Fibroblast of peridontal ligament (primary cell): ENCODE measurements around the gene MSANTD1.

Experiments
- DNase-seq: peaks from one replicate; pipeline ENCODE4 v3.0.0-alpha.2; 2010; ENCODE audit errors: extremely low read depth

The MSANTD1 gene

DNA sequence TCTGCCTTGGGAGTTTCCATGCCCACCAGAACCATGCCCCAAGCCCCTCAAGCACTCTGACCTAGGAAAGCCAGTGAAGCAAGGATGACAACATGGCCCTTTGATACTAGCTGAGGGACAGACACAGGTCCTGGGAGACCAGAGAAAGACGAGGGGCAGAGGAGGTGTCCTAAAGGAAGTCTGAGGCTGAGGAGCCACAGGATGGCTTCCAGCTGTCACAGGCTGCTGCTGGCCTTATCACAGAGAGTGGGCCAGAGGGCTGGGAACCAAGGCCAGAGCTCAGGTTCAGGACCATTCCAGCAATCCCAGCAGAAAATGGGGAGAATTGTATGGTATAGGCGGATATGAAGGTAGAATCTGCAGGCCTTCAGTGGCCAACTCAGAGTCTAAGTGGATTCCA lies 31.7 kb upstream of the MSANTD1 start:
- no peak for DNase-seq

DNA sequence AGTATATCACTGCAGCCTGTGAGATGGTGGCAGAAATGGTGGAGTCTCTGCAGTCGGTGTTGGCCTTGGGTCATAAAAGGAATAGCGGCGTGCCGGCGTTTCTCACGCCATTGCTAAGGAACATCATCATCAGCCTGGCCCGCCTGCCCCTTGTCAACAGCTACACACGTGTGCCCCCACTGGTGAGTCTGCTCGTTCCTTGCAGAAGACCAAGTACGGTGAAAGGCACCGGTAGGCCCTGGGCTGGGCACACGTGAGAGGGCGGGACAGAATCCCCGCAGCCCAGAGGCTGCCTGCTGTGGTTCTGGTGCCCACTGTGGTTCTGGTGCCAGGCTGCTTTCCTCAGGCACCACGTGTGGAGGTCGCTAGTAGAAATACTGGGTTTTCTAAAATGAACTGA lies 31.2 kb upstream of the MSANTD1 start:
- DNase-seq: no peak

DNA sequence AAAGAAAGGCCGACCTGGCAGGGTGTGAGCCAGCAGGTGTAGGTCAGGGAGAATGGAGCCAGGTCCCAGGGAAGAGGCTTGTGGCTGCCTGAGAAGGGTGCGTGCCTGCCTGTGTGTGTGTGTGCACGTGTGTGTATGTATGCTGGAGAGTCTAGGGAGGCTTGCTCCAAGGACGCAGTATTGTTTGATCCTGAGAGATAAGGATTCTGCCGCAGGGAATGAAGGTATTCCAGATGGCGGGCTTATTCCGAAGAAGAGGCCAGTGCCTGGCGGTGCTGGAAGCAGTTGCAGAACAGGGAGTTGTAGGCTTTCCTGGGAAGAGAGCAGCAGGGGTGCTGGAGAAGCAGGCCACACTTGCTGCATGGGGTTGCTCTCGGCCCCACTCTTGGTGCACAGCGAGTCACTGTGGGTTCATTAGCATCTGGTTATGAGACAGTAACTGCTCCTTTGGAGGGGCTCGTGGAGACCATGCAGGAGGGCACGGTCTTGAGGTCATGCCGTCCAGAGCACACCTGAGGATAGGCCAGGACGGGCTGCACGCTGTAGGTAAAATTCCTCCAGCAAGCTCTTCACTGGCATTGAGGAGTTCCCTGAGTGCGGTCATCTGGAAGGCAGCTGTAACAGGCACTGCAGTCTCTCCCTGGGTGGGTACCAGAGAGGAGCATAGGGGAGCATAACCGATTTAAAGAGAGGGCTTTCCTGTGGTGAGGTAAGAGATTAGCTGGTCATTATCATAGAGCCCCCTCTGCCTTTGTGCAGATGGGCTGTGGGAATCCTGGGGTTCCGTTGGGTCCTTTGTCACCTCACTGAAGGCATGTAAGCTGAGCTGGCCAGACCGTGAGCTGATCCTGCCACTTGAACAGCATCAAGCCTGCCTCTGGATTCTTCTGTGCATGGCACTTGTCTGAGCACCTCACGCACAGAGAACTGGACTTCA lies 29.9 kb upstream of the MSANTD1 start:
- no peak for DNase-seq

DNA sequence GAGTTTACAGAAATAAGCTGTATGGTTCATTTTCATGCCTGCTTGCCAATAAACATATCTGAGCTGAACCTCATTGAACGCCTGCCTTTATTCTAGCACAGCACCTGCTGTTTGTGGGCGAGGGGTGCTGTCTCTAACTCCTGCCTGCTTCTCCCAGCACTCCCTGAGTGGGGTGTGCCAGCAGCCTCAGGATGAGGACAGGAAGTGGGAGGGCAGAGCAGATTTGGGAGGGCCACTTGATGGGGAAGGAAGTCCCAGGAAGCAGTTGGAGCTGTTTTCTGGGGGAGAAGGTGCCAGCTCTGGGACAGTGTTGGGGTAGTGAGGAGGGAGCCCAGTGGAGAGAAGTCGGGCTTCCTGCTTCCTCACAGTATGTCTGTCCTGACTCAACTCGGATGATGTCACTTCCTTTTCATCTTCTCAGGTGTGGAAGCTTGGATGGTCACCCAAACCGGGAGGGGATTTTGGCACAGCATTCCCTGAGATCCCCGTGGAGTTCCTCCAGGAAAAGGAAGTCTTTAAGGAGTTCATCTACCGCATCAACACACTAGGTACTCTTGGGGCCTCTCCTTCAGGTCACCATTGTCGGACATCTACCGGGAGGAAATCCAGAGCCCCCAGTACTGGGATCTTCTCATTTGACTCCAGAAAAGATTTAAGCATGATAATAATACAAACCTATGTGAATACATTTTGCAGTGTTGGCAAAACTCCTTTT lies 29.0 kb upstream of the MSANTD1 start:
- no peak for DNase-seq

DNA sequence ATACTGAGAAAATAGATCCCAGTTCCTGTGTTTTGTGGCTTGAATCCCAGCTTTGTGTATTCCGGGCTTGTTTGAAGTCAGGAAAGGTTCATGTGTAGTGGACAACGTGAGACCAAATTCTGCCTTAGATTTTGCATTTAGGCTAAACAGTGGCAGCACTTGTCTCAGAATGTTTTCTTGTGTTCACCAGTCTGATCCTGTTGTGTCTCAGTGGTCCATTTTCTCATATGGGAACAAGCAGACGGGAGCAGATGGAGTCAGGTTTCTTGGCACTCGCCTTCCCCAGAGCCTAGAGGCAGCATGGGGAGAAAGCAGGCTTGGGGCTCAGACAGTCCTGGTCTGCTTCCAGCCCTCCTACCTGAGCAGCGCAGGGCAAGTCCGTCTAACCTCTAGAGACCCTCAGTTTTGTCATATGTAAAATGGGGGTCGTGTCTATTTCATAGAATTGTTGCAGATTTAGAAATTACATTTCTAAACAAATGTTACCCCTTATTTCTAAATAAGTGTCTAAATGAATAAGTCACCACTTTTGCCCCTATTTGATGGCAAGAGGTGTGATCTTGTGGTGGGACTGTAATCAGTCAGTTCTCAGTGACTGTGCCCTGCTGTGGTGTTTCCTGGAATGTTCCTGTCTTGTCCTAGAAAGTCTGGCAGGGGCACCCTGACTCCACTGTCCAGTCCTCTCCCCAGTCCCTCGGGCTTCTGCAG lies 28.3 kb upstream of the MSANTD1 start:
- DNase-seq: no peak

DNA sequence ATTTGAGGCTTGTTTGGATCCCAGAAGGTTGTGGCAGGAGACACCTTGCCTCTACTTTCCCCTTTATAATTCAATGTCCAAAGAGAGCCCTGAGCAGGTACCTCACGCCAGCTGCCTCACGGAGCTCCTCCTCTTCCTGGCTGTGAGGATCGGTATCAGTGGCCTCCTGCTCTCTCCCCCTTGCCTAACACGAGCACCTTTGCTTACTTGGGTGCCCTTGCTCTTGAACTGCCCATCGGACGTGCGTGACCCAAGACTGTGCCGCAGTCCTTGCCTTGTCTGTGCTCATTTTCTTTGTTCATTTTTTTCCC lies 27.8 kb upstream of the MSANTD1 start:
- DNase-seq: no peak

DNA sequence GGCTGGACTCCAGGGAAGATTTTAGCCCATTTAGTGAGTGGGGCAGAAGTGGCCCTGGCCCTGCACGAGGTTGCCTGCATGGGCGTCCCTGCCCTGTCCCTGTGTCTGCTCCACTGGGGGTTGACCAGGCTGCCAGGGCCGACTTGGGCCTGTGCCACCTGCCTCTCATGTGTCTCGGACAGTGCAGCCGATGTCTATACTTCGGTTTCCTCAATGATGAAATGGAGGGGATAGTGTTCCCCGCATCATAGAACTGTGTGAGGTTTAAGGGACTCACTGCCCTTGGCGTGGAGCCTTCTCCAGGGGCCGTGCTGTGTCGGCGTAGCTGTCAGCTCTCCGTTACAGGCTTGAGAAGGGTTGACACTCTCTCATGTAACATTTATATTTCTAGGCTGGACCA lies 27.0 kb upstream of the MSANTD1 start:
- no peak for DNase-seq

DNA sequence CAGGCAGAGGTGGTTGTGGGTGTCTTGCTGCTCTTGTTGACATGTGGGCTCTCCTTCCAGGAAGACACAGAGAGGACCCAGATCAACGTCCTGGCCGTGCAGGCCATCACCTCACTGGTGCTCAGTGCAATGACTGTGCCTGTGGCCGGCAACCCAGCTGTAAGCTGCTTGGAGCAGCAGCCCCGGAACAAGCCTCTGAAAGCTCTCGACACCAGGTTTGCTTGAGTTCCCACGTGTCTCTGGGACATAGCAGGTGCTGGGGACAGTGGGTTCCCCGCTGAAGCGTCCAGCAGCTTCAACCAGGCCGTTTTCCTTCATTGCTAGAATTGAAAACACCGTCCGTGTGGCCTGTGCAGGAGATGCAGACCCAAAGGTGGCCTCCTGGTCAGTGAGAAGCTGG lies 25.6 kb upstream of the MSANTD1 start:
- DNase-seq: no peak

DNA sequence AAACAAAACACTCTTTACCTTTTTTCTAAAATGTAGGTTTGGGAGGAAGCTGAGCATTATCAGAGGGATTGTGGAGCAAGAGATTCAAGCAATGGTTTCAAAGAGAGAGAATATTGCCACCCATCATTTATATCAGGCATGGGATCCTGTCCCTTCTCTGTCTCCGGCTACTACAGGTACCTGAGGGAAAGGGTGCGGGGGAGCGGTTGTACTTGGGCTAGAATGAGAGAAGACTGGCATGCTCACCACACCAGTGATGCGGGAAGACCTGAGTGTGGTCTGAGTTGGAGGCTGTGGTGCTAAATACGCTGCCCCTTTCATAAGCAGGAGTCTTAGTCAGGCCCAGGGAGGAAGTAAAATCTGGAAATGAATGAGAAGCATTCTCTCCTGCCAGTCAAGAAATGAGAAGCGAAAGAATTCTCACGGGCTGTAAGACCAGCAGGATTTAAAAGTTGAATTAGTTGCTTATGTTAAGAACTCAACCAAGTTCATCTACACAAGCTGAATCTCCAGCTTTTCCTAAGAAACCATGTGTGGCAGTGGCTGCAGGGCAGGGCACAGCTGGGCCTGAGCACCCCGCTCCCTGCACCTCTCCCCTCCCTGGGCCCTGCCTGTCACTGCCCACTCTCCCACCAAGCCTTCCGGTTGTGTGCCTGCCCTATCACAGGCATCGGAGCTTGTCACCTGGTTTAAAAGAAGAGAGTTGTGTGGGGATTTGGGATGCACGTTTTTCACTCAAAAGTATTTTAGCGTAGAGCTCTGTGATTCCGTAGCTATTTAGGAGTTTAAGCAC lies 24.8 kb upstream of the MSANTD1 start:
- DNase-seq: no peak

DNA sequence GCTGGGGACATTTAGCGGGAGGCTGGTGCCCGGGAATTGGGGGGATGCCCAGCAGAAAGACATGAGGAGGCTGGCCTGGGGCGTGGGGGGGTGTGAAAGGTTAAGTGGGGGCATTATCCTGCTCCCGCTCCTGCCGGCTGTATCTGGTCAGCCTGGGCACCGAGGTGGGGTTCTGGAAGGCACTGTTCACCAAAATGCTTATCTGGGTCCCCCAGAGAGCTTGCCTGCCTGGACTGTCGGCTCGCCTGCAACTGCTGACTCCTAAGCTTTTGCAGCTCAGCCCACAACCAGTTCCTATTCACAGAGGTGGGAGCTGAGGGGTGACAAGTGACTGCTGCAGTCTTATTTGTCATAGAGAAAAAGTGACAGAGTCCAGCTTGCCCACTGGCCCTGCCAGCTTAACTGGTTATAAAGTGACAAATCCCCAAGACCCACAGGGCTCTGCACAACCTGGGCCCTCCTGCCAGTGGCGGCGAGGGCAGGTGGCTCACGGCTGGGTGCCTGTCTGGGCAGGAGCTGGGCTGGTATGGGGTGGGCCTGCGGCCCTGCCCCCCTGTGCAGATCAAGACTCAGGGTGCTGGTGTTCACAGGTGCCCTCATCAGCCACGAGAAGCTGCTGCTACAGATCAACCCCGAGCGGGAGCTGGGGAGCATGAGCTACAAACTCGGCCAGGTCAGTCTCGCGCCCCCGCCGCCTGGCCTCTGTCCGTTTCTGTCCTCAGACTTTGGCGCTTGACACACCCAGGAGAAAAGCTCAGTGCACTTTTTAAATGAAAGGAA lies 23.7 kb upstream of the MSANTD1 start:
- no peak for DNase-seq

DNA sequence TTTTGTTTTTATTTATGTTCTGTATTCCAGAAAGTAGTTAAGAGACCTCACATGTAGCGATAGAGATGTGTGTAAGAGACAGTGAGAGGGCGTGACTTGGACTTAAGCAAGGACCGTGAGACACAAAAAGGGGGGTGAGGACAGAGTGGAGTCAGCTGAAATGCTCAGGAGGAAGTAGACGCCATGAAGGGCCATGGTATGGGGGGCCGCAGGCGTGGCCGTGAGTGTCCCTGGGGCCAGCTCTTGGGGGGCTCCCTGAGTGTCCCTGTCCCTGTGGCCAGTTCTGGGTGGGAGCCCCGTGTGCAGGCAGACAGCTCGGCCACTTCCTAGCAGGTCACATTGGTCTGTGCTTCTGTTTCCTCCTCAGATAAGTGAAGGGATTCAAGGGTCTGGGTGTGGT lies 23.0 kb upstream of the MSANTD1 start:
- no peak for DNase-seq

DNA sequence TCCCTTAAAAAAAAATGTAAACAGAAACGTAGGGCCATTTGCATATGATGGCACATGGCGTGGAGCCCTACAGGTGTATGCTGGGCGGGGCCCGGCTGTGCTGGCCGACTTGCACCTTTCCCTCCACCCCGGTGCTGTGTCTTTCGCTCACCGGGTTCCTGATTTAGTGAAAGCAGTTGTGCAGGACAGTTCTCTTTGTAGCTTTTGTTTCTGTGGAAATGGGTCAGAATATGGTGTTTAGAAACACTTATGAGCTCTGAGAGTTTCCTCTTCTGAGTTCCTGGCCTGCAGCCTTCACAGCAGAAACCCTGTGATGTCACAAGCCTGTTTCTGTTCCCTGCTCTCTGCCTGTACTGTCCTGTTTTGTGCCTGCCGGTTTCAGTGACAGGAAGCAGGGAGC lies 22.5 kb upstream of the MSANTD1 start:
- no peak for DNase-seq

DNA sequence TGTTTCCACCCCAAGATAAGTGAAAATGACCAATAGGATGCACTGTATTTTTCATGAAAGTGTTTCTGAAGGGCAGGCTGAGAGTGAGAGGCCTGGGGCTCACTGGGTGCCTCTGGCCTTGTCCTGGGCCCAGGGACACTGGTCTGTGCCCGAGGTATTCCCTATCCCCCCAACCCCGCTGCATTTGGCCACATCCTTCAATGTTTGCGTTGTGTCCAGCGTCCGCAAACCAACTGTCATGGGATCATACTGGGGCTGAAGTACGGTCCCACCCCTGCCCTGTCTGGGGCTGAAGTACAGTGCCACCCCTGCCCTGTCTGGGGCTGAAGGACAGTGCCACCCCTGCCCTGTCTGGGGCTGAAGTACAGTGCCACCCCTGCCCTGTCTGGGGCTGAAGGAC lies 22.0 kb upstream of the MSANTD1 start:
- DNase-seq: no peak

DNA sequence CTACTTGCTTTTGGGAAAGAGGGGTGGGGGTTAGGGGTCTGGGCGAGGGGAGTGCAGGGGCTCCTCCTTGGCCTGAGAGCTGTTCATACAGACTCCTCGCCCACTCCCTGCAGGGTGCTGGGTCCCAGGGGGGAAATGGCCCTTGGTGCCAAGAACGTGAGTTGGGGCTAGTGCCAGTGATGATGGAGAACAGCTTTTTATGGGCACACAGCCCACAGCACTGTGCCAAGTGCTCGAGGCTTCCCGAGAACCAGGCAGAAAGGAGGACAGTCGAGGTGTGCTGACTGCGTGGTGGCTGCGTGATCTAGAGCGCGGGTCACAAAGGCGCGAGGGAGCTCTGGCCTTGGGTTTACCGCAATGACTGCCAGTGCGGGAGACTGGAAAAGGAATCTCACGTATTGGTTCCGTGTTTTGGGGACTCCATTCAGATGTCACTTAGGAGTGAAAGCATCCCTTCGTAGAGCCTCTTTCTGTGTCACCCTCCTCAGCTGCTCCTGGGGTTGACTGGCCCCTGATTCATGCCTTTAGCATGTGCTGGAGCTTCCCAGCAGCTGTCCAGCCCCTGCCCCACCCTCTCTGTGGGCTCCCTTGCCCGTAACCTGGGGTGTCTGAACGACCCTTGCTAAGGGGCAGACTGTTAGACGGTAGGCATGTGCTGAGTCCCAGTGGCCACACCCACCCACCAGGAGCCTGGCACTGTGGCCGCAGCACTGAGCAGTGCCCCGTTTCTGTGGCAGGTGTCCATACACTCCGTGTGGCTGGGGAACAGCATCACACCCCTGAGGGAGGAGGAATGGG lies 20.9 kb upstream of the MSANTD1 start:
- DNase-seq: no peak

DNA sequence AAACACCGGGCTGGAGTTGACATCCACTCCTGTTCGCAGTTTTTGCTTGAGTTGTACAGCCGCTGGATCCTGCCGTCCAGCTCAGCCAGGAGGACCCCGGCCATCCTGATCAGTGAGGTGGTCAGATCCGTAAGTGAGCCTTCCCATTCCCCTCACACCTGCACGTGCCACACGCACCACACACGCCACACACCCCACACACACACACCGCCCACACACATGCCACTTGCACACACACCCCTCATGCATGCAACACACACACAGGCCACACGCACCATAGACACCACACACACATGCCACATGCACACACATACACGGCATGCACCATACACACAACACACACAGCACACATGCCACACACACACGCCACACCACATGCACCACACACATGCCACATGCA lies 20.1 kb upstream of the MSANTD1 start:
- DNase-seq: no peak

DNA sequence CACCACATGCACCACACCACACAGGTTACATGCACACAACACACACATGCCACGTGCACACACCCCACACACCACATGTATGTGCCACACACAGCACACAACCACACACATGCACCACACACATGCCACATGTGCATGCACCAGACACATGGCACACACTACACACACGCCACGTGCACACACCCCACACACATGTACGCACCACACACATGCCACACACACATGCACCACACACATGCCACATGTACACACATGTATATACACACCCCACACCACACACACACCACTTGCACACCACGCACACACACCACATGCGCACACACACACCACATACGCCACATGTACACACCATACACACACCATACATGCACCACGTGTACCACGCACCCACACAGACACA lies 19.6 kb upstream of the MSANTD1 start:
- DNase-seq: no peak

DNA sequence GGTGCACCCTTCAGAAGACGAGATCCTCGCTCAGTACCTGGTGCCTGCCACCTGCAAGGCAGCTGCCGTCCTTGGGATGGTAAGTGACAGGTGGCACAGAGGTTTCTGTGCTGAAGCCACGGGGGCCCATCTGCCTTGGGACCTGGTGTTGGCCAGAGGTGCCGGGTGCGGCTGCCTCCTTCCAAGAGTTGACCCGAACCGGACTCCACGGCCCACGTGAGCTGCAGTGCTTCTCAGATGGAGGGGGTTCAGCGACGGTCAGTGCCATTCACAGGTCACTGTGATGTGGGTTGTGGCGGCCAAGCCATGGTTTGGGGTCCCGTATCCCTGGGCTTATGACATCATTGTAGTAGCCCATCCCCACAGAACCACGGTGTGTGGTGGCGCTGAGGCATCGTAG lies 19.0 kb upstream of the MSANTD1 start:
- no peak for DNase-seq

DNA sequence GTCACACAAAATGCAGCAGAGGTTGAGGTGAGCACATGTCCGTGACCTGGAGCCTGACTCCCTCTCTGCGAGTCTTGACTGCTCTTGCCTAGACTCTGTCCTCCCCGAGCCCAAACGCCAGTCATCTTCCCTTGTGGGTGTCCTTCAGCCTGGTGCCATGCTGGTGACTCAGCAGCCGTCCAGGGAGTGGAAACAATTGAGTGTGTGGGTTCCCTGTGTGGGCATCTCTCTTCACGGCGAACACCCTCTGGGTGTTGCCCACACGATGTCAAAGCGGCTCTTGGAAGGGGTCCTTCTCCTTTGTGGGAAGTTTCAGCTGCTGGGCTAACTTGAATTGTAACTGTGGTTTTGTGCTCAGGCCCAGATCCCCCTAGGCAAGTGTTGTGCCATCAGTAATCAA lies 17.5 kb upstream of the MSANTD1 start:
- no peak for DNase-seq

DNA sequence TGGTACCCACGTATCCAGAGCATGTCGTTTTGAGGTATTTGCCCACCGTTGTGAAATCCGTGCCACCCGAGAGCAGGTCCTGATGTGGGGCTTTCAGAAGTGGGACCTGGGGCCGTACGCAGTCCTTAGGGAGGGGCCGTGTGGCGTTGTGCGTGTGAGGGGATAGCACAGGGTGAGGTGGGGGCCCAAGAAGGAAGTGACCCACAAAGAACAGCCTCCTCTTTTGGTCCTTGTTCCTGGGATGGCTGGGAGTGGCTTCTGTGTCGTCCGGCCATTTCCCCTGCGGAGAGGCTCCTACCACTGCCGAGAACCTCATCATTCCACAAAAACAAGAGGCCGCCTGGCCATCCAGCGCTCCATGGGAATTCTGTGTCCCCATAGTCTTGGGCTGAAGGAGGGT lies 17.0 kb upstream of the MSANTD1 start:
- no peak for DNase-seq

DNA sequence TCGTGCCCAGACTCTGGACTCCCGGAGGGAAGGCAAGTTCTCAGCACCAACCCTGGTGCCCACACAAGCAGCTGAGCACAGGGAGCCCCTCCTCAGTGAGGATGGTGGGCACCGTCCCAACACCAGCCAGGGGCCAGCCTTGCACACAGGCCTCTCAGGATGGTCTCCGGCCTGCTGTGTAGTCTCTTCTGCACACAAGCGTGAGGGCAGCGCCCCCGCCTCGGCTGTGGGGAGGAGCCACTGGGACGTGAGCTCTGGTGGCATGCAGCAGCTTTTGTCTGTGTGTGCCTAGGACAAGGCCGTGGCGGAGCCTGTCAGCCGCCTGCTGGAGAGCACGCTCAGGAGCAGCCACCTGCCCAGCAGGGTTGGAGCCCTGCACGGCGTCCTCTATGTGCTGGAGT lies 16.1 kb upstream of the MSANTD1 start:
- no peak for DNase-seq
